VCaP (cell line): ENCODE results near the gene TRNP1.

Source experiments
- H3K27ac ChIP-seq: fragments of 450-650 bp; 2 replicates; pipeline ENCODE4 v1.5.1; 2017
- CTCF ChIP-seq: fragments of 450-650 bp; conservative IDR thresholded peaks from 2 replicates; pipeline ENCODE4 v1.5.1; 2017; ENCODE audit warnings: mild to moderate bottlenecking, moderate library complexity

TRNP1 gene

GRCh38 chr1:26999440-26999987 is 6.0 kb downstream of the TRNP1 start:
- TF ChIP-seq CTCF: no peak
- no peak overlapping the region for H3K27ac ChIP-seq

GRCh38 chr1:27000090-27000816 is 6.8 kb downstream of the TRNP1 start:
- H3K27ac ChIP-seq: no peak overlapping the region
- no peak for TF ChIP-seq CTCF

- TF ChIP-seq CTCF: no peak
- no peak overlapping the region for H3K27ac ChIP-seq
These were observed 7.4 kb downstream of the TRNP1 start for GRCh38 chr1:27000817-27001460.

- TF ChIP-seq CTCF: no peak
- no peak overlapping the region for H3K27ac ChIP-seq
These were observed 8.3 kb downstream of the TRNP1 start for GRCh38 chr1:27001570-27002360.

- TF ChIP-seq CTCF: no peak
- no peak overlapping the region for H3K27ac ChIP-seq
These were observed 10.4 kb downstream of the TRNP1 start for GRCh38 chr1:27003745-27004470.

- TF ChIP-seq CTCF: no peak
These were observed 11.1 kb downstream of the TRNP1 start for GRCh38 chr1:27004471-27005165.

More at GRCh38 chr1:27004471-27005165, 11.1 kb downstream of the TRNP1 start:
- H3K27ac ChIP-seq: no peak overlapping the region
